ENCODE measurements around the gene EPN3.

The EPN3 gene

GRCh38 chr17:50573866-50574611 is 41.5 kb downstream of the EPN3 start:
- H3K27ac ChIP-seq: no peak overlapping the region
- TF ChIP-seq CTCF (IDR thresholded peaks at IDR 0.05): no peak
- H3K79me2 ChIP-seq: no peaks in the 10 kb centered on the region
- no peaks in the 10 kb centered on the region for H3K4me1 ChIP-seq
- H3K9me3 ChIP-seq (ENCODE audit: control insufficient read depth, low read length): no peaks in the 10 kb centered on the region
- no peaks in the 10 kb centered on the region for H3K27me3 ChIP-seq (ENCODE audit: control insufficient read depth, insufficient read depth, low read length)
- H3K36me3 ChIP-seq (ENCODE audit: control insufficient read depth, insufficient read depth, low read length): no peaks in the 10 kb centered on the region
- no peak overlapping the region for H2AFZ ChIP-seq
- H3K4me2 ChIP-seq (ENCODE audit: low read length): no peak overlapping the region
- H3K4me3 ChIP-seq (ENCODE audit: low read depth, low read length): no peak overlapping the region
- H3K9ac ChIP-seq: no peak overlapping the region

- H3K9ac ChIP-seq: no peak overlapping the region
These were observed 43.2 kb downstream of the EPN3 start for GRCh38 chr17:50575581-50576210.

GRCh38 chr17:50576864-50577263 is 44.3 kb downstream of the EPN3 start:
- no peaks in the 10 kb centered on the region for H3K36me3 ChIP-seq (ENCODE audit: control insufficient read depth, insufficient read depth, low read length)
- no peaks in the 10 kb centered on the region for H3K9me3 ChIP-seq (ENCODE audit: control insufficient read depth, low read length)
- H3K4me3 ChIP-seq (ENCODE audit: low read depth, low read length): no peak overlapping the region
- H3K79me2 ChIP-seq: no peaks in the 10 kb centered on the region
- no peaks in the 10 kb centered on the region for H3K4me1 ChIP-seq
- no peak overlapping the region for H3K4me2 ChIP-seq (ENCODE audit: low read length)
- H3K27me3 ChIP-seq (ENCODE audit: control insufficient read depth, insufficient read depth, low read length): no peaks in the 10 kb centered on the region
- H3K9ac ChIP-seq: no peak overlapping the region
- TF ChIP-seq CTCF (IDR thresholded peaks at IDR 0.05): no peak
- H2AFZ ChIP-seq: no peak overlapping the region
- H3K27ac ChIP-seq: no peak overlapping the region

More at GRCh38 chr17:50575581-50576210, 43.2 kb downstream of the EPN3 start:
- Histone ChIP-seq H3K9me3 (ENCODE audit: control insufficient read depth, low read length) (no peaks in the 10 kb centered on the region), H3K36me3 (ENCODE audit: control insufficient read depth, insufficient read depth, low read length) (no peaks in the 10 kb centered on the region), H3K4me1 (no peaks in the 10 kb centered on the region), H3K27me3 (ENCODE audit: control insufficient read depth, insufficient read depth, low read length) (no peaks in the 10 kb centered on the region), H3K27ac (no peak overlapping the region), H3K79me2 (no peaks in the 10 kb centered on the region), H3K4me2 (ENCODE audit: low read length) (no peak overlapping the region), H3K4me3 (ENCODE audit: low read depth, low read length) (no peak overlapping the region), H2AFZ (no peak overlapping the region)
- TF ChIP-seq CTCF (IDR thresholded peaks at IDR 0.05): no peak

GRCh38 chr17:50577451-50577954 is 45.0 kb downstream of the EPN3 start:
- no peak overlapping the region for H3K4me3 ChIP-seq (ENCODE audit: low read depth, low read length)
- no peak overlapping the region for H2AFZ ChIP-seq
- no peaks in the 10 kb centered on the region for H3K27me3 ChIP-seq (ENCODE audit: control insufficient read depth, insufficient read depth, low read length)
- H3K79me2 ChIP-seq: no peaks in the 10 kb centered on the region
- no peak overlapping the region for H3K9ac ChIP-seq
- H3K36me3 ChIP-seq (ENCODE audit: control insufficient read depth, insufficient read depth, low read length): no peaks in the 10 kb centered on the region
- TF ChIP-seq CTCF (IDR thresholded peaks at IDR 0.05): no peak
- no peaks in the 10 kb centered on the region for H3K4me1 ChIP-seq
- H3K4me2 ChIP-seq (ENCODE audit: low read length): no peak overlapping the region
- no peak overlapping the region for H3K27ac ChIP-seq
- no peaks in the 10 kb centered on the region for H3K9me3 ChIP-seq (ENCODE audit: control insufficient read depth, low read length)

Measured in parathyroid adenoma (tissue), 2 donors.